ENCODE measurements around the gene COL27A1. TPM values are rescaled to one million over a fixed set of nuclear protein-coding genes. Genes with fewer than 3 reads are reported as not detected.

Gene COL27A1
- total RNA-seq, 2 experiments from 2014 or later = 0.87 to 1.2 TPM

DNA sequence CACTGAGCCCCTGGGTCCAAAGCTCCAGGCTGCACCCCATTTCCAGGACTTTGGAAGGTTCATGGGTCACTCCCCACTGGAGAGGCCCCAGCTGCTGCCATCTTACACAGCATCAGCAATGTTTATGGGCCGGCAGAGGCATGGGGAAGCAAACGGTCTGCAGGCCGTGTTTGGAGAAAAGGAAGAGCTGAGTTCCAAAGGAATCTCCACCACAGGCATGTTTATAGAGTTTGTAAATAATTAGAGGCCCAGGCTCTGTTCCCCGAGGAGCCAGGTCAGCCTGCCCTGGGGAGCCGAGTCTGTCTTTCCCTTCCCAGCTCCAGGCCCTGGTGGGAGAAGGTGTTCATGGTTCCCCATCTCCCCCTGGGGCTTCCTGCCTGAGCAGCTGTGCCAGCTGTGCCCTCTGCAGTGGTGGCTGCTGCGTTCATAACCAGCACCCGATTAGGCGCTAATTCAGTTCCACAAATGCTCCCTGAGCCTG is 64.8 kb downstream of the COL27A1 start:
- Mint-ChIP-seq H3K4me1 (ENCODE audit: low read depth) (no peaks in the 10 kb centered on the region), H3K9me3 (no peaks in the 10 kb centered on the region), H3K4me3 (no peak overlapping the region), H3K27ac (no peak overlapping the region), H3K27me3 (no peaks in the 10 kb centered on the region), H3K36me3 (ENCODE audit: low read depth) (no peaks in the 10 kb centered on the region)
- ChIA-PET POLR2A (no interaction called here), CTCF (no interaction called here)
- no peaks in the 10 kb centered on the region for H3K36me3 ChIP-seq (ENCODE audit: insufficient read depth, low read length)
- intact Hi-C loops (cut with DNase I, micrococcal nuclease) = loop anchor here in 1 of 2 experiments (5.0 kb wide), 1 partner anchor 548 kb away; no protein-coding TSS in a partner anchor
- H3K27ac ChIP-seq (ENCODE audit: low read depth in 1 of 2, low read length in 2 of 2) = no peak overlapping the region
- ATAC-seq (ENCODE audit: poor library complexity) = no peak
- H3K27me3 ChIP-seq (ENCODE audit: control insufficient read depth in 1 of 2, insufficient read depth in 2 of 2, low read length in 2 of 2) = no peaks in the 10 kb centered on the region
- H3K9me3 ChIP-seq (ENCODE audit: control insufficient read depth in 1 of 2, insufficient read depth in 1 of 2, low read length in 2 of 2) = no peaks in the 10 kb centered on the region
- no peak for DNase-seq
- TF ChIP-seq CTCF (IDR thresholded peaks at IDR 0.05) = no peak
- H3K4me1 ChIP-seq (ENCODE audit: insufficient read depth, low read length) = no peaks in the 10 kb centered on the region
- H3K4me3 ChIP-seq (ENCODE audit: low read length) = no peak overlapping the region

DNA sequence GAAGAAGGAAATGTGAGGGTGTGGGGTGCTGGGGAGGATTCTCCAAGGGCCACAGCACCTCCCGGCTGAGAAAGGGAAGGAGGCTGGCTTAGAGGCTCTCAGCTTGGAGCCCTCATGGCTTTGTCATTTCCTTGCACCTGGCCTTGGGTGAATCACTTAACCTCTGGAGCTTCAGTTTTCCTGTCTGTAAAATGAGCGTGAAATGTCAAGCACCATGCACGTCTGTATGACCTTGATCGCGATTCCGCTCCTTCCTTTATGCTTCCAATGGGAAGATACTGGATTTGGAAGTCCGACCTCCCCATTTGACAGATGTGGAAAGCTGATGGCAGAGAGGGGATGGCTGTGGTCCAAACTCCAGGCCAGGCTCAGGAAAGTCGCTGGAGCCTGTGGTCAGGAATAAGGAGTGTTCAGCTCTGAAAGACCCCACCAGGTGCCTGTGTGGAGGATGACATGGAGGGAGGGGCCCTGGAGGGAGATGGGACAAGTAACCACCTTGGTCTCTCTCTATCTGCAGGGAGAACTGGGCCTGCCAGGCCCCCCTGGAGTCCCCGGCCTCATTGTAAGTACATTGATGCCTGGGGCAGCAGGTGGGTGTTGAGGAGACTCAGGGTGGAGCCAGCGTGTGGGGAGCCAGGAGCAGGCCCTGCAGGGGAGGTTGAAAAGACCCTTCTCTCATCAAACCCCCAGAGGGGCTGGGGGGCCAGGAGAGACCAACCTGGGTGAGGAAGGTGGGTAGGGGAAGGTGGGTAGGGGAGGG is 66.5 kb downstream of the COL27A1 start:
- Mint-ChIP-seq H3K4me1 (ENCODE audit: low read depth) (no peaks in the 10 kb centered on the region), H3K27ac (no peak overlapping the region), H3K9me3 (no peaks in the 10 kb centered on the region), H3K4me3 (no peak overlapping the region), H3K36me3 (ENCODE audit: low read depth) (no peaks in the 10 kb centered on the region), H3K27me3 (no peaks in the 10 kb centered on the region)
- H3K9me3 ChIP-seq (ENCODE audit: control insufficient read depth in 1 of 2, insufficient read depth in 1 of 2, low read length in 2 of 2) = no peaks in the 10 kb centered on the region
- no peak for TF ChIP-seq CTCF (IDR thresholded peaks at IDR 0.05)
- no peak overlapping the region for H3K27ac ChIP-seq (ENCODE audit: low read depth in 1 of 2, low read length in 2 of 2)
- no peak overlapping the region for H3K4me3 ChIP-seq (ENCODE audit: low read length)
- ATAC-seq (ENCODE audit: poor library complexity) (no peak), DNase-seq (no peak)
- intact Hi-C loops (cut with DNase I, micrococcal nuclease) = loop anchor here in 1 of 2 experiments (5.0 kb wide), 1 partner anchor 550 kb away; no protein-coding TSS in a partner anchor
- H3K27me3 ChIP-seq (ENCODE audit: control insufficient read depth in 1 of 2, insufficient read depth in 2 of 2, low read length in 2 of 2) = no peaks in the 10 kb centered on the region
- no peaks in the 10 kb centered on the region for H3K36me3 ChIP-seq (ENCODE audit: insufficient read depth, low read length)
- ChIA-PET CTCF (no interaction called here), POLR2A (no interaction called here)
- H3K4me1 ChIP-seq (ENCODE audit: insufficient read depth, low read length) = no peaks in the 10 kb centered on the region

DNA sequence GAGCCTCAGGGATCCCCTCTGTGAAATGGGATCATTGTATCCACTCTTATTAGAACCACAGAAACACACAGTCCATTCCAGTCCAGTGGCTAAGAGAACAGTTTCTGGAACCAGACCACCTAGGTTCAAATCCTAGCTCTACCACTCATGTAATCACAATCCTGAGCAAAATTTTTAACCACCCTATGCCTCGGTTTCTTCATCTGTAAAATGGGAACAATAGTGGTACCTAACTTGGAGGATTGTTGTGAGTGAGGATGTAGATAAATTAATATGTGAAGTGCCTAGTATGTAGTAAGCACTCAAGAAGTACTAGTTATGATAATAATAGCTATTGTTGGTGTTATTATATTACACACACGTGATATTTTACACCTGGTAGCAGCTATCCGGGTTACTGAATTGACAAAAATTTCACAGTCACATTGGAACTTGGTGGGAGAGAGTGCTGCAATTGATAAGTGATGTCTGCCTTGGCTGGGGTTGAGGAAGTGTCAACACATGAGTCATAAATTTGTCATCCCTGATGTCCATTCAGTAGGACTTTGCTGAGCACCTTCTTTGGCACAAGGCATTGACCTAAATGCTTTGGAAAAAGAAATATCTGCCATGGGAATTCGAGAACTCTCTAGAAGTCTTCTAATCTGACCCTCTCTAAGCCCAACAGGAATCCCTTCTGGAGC is 68.4 kb downstream of the COL27A1 start:
- ATAC-seq (ENCODE audit: poor library complexity) (no peak), DNase-seq (no peak)
- H3K27ac Mint-ChIP-seq = no peak overlapping the region
- no peaks in the 10 kb centered on the region for H3K27me3 Mint-ChIP-seq
- Histone ChIP-seq H3K9me3 (ENCODE audit: control insufficient read depth in 1 of 2, insufficient read depth in 1 of 2, low read length in 2 of 2) (no peaks in the 10 kb centered on the region), H3K4me3 (ENCODE audit: low read length) (no peak overlapping the region), H3K4me1 (ENCODE audit: insufficient read depth, low read length) (no peaks in the 10 kb centered on the region), H3K27ac (ENCODE audit: low read depth in 1 of 2, low read length in 2 of 2) (no peak overlapping the region), H3K36me3 (ENCODE audit: insufficient read depth, low read length) (no peaks in the 10 kb centered on the region), H3K27me3 (ENCODE audit: control insufficient read depth in 1 of 2, insufficient read depth in 2 of 2, low read length in 2 of 2) (no peaks in the 10 kb centered on the region)
- no peak overlapping the region for H3K4me3 Mint-ChIP-seq
- ChIA-PET POLR2A (no interaction called here), CTCF (no interaction called here)
- intact Hi-C loops (cut with DNase I, micrococcal nuclease) = loop anchor here in 1 of 2 experiments (5.0 kb wide), 1 partner anchor 551 kb away; no protein-coding TSS in a partner anchor
- H3K36me3 Mint-ChIP-seq (ENCODE audit: low read depth) = no peaks in the 10 kb centered on the region
- no peak for TF ChIP-seq CTCF (IDR thresholded peaks at IDR 0.05)
- no peaks in the 10 kb centered on the region for H3K4me1 Mint-ChIP-seq (ENCODE audit: low read depth)
- no peaks in the 10 kb centered on the region for H3K9me3 Mint-ChIP-seq
